Mesenchymal stem cell (in vitro differentiated cells and primary cell): ENCODE measurements around the gene HIPK3.

Source experiments
- DNase-seq: peaks from one replicate; pipeline ENCODE4 v3.0.0-alpha.2; 2013
- H2AFZ ChIP-seq: one replicate; pipeline ENCODE4 v1.6.1; 2013; ENCODE audit warnings: low read depth, mild to moderate bottlenecking, control low read depth, inconsistent platforms, low read length, moderate library complexity
- H2AK5ac ChIP-seq: 2 replicates; pipeline ENCODE4 v1.6.1; 2013; ENCODE audit warnings: low read length, moderate library complexity, mild to moderate bottlenecking, inconsistent platforms; ENCODE audit not compliant: severe bottlenecking
- H2BK120ac ChIP-seq: one replicate; pipeline ENCODE4 v1.6.1; 2013; ENCODE audit warnings: low read depth, mild to moderate bottlenecking, inconsistent platforms, low read length, moderate library complexity
- H2BK12ac ChIP-seq, 2 experiments: one replicate each; pipeline ENCODE4 v1.6.1; 2013; ENCODE audit warnings: inconsistent platforms in 2 of 2, low read length in 2 of 2, mild to moderate bottlenecking in 2 of 2, moderate library complexity in 2 of 2, control low read depth in 1 of 2
- H2BK15ac ChIP-seq: one replicate; pipeline ENCODE4 v1.6.1; 2013; ENCODE audit warnings: mild to moderate bottlenecking, low read depth, inconsistent platforms; ENCODE audit not compliant: poor library complexity, severe bottlenecking
- H2BK5ac ChIP-seq: 2 replicates; pipeline ENCODE4 v1.6.1; 2013; ENCODE audit warnings: low read depth, mild to moderate bottlenecking, low read length, control low read depth, inconsistent platforms; ENCODE audit not compliant: poor library complexity, severe bottlenecking
- H3K14ac ChIP-seq, 2 experiments: one replicate each; pipeline ENCODE4 v1.6.1; 2013; ENCODE audit warnings: inconsistent platforms in 2 of 2, low read length in 2 of 2, control low read depth in 1 of 2, mild to moderate bottlenecking in 1 of 2, moderate library complexity in 1 of 2
- H3K18ac ChIP-seq, 2 experiments: one replicate each; pipeline ENCODE4 v1.6.1; 2013; ENCODE audit warnings: inconsistent platforms in 2 of 2, low read length in 2 of 2, control low read depth in 1 of 2, low read depth in 1 of 2, mild to moderate bottlenecking in 1 of 2
- H3K23ac ChIP-seq, 2 experiments: one replicate each; pipeline ENCODE4 v1.6.1; 2013; ENCODE audit warnings: inconsistent platforms in 2 of 2, low read length in 2 of 2, mild to moderate bottlenecking in 2 of 2, moderate library complexity in 2 of 2, control low read depth in 1 of 2
- H3K27ac ChIP-seq: 2 replicates; pipeline ENCODE4 v1.5.1; 2013; ENCODE audit warnings: mild to moderate bottlenecking, moderate library complexity, low read length, control low read depth, inconsistent platforms; ENCODE audit not compliant: poor library complexity, severe bottlenecking
- H3K27me3 ChIP-seq, 2 experiments: 2 replicates each; pipeline versions ENCODE4 v1.6.1 to v1.7.0; 2013; ENCODE audit warnings: low read length in 2 of 2, mild to moderate bottlenecking in 2 of 2, moderate library complexity in 2 of 2, control low read depth in 1 of 2, inconsistent platforms in 1 of 2; ENCODE audit not compliant: control insufficient read depth in 1 of 2, insufficient read depth in 1 of 2
- H3K36me3 ChIP-seq, 2 experiments: 2 replicates each; pipeline versions ENCODE4 v1.6.1 to v1.7.0; 2013; ENCODE audit warnings: low read length in 2 of 2, control low read depth in 1 of 2, inconsistent platforms in 1 of 2, low read depth in 1 of 2, mild to moderate bottlenecking in 1 of 2; ENCODE audit not compliant: insufficient read depth in 2 of 2, control insufficient read depth in 1 of 2
- H3K4ac ChIP-seq, 2 experiments: one replicate each; pipeline ENCODE4 v1.6.1; 2013; ENCODE audit warnings: inconsistent platforms in 2 of 2, low read length in 2 of 2, mild to moderate bottlenecking in 2 of 2, moderate library complexity in 2 of 2, control low read depth in 1 of 2, low read depth in 1 of 2
- H3K4me1 ChIP-seq: 2 replicates; pipeline ENCODE4 v1.6.1; 2013; ENCODE audit warnings: low read depth, low read length, control low read depth; ENCODE audit not compliant: control insufficient read depth, insufficient read depth
- H3K4me2 ChIP-seq: 2 replicates; pipeline ENCODE4 v1.6.1; 2013; ENCODE audit warnings: low read length, mild to moderate bottlenecking, inconsistent platforms; ENCODE audit not compliant: poor library complexity, severe bottlenecking
- H3K4me3 ChIP-seq, 2 experiments: 2 replicates each; pipeline versions ENCODE4 v1.5.1 to v1.7.0; 2013; ENCODE audit warnings: low read length in 2 of 2, mild to moderate bottlenecking in 2 of 2, control low read depth in 1 of 2, low read depth in 1 of 2; ENCODE audit not compliant: insufficient read depth in 1 of 2
- H3K79me1 ChIP-seq: replicated peaks from 2 replicates; pipeline ENCODE4 v1.6.1; 2013; ENCODE audit warnings: mild to moderate bottlenecking, control low read depth, low read length, inconsistent platforms; ENCODE audit not compliant: poor library complexity, severe bottlenecking
- H3K9ac ChIP-seq: 2 replicates; pipeline ENCODE4 v1.7.0; 2013; ENCODE audit warnings: mild to moderate bottlenecking, low read length, moderate library complexity
- H3K9me3 ChIP-seq: 2 replicates; pipeline ENCODE4 v1.7.0; 2013; ENCODE audit warnings: mild to moderate bottlenecking, low read length; ENCODE audit not compliant: control insufficient read depth
- H4K8ac ChIP-seq: one replicate; pipeline ENCODE4 v1.6.1; 2013; ENCODE audit warnings: inconsistent platforms, mild to moderate bottlenecking, low read length, moderate library complexity
- H4K91ac ChIP-seq: one replicate; pipeline ENCODE4 v1.6.1; 2013; ENCODE audit warnings: mild to moderate bottlenecking, low read length, inconsistent platforms
- WGBS: methylation state at CpG from one replicate; pipeline ENCODE4 v1.1.7; 2013; ENCODE audit warnings: mixed read lengths; 5-methylcytosine and 5-hydroxymethylcytosine counted together

Gene HIPK3

DNA sequence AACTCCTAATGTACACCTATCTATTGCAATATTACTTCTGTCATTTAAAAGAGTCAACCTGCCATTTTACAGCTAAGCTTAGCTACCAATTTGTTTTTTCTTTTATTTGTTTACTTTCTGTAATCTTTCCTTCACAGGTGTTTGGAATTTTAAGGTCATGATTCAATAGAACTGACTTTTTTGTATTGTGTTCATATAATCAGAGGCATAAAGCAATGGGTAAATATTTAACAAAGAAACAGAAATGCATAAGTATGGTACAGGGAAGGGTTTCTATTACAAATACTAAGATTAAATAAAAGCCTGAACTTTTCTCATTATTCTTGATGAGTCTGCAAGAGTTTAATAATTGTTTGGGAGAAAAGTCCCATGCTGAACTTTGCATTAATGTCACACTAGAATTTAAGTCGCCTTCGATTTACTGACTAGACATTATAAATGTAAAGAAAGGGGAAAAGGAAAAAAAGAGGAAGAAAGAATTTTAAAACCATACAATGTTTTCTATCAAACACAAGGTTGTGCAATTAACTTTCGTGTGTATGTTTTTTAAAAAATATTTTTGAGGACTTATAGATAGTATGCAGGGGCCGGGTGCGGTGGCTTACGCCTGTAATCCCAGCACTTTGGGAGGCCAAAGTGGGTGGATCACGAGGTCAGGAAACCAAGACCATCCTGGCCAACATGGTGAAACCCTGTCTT, 35.0 kb upstream of the HIPK3 start:
- DNase-seq: no peak
- Histone ChIP-seq H2BK120ac (no peak overlapping the region), H2AK5ac (no peak overlapping the region), H3K14ac (no peak overlapping the region), H3K36me3 (no peaks in the 10 kb centered on the region), H2BK5ac (no peak overlapping the region), H3K4me1 (no peaks in the 10 kb centered on the region), H3K9me3 (no peaks in the 10 kb centered on the region), H3K9ac (no peak overlapping the region), H3K4me2 (no peak overlapping the region), H2BK15ac (no peak overlapping the region), H2BK12ac (no peak overlapping the region), H3K23ac (no peak overlapping the region), H3K79me1 (no peaks in the 10 kb centered on the region), H3K18ac (no peak overlapping the region), H4K91ac (no peak overlapping the region), H2AFZ (no peak overlapping the region), H3K4ac (no peak overlapping the region), H3K27ac (no peak overlapping the region), H3K4me3 (no peak overlapping the region), H4K8ac (no peak overlapping the region), H3K27me3 (no peaks in the 10 kb centered on the region)
- 94% methylated on average over 7 of the region's 7 CpGs for WGBS

DNA sequence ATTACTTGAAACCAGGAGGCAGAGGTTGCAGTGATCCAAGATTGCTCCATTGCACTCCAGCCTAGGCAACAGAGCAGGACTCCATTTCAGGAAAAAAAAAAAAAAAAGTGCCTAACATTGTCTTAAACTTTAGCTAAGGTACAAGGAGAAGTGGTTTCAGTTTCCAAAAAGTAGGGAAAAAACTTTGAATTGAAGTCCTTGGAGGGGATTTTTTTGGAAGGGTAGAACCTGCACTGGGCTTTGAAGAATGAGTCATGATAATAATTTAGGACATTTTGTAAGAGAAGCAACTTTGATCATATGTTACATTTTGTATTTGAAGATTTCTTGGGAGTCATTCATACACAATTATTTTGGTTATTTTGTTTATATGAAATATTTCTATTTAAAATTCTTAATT, 31.8 kb upstream of the HIPK3 start:
- no peak overlapping the region for H3K14ac ChIP-seq
- no peak overlapping the region for H2BK12ac ChIP-seq
- no peaks in the 10 kb centered on the region for H3K27me3 ChIP-seq
- no peak overlapping the region for H4K8ac ChIP-seq
- no peak overlapping the region for H2BK120ac ChIP-seq
- no peak overlapping the region for H2AFZ ChIP-seq
- no peak overlapping the region for H3K4me2 ChIP-seq
- no peak for DNase-seq
- no peak overlapping the region for H2AK5ac ChIP-seq
- H3K79me1 ChIP-seq: no peaks in the 10 kb centered on the region
- H3K4me1 ChIP-seq: no peaks in the 10 kb centered on the region
- no peak overlapping the region for H3K4me3 ChIP-seq
- no peaks in the 10 kb centered on the region for H3K36me3 ChIP-seq
- H3K9ac ChIP-seq: no peak overlapping the region
- no peak overlapping the region for H3K23ac ChIP-seq
- no peaks in the 10 kb centered on the region for H3K9me3 ChIP-seq
- no peak overlapping the region for H2BK5ac ChIP-seq
- no peak overlapping the region for H2BK15ac ChIP-seq
- H4K91ac ChIP-seq: no peak overlapping the region
- H3K4ac ChIP-seq: no peak overlapping the region
- H3K18ac ChIP-seq: no peak overlapping the region
- H3K27ac ChIP-seq: no peak overlapping the region

DNA sequence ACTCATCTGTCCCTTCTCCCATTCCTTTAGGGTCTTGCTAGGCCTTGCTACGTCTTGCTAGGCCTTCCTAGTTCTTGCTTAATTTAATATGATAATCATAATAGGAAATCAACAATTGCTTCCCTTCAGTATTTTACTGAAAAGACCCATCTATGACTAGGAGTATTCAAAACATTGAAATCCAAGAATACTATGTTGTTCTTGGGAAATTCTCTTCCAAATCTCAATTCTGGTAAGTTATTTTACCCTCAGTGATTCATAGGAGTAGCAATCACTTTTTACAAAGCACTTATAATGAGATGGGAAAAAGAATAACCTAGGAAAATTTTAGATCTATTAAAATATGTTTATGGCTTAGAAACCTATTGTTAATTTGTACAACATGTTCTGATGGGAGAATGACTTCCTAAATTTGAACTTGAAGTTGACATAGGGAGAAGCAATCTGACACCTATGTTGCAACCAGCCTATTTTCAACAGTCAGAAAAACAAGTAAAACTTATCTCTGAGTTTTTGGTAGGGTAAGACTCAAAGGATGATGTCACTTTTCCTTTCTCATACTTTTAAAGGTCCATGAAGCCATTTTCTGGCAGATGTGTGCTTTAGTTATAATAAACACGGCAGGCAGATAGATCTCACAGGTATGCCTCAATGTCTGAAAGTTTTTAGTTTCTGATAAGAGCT, 29.5 kb upstream of the HIPK3 start:
- no peak overlapping the region for H2BK5ac ChIP-seq
- no peak overlapping the region for H3K4me2 ChIP-seq
- H2BK120ac ChIP-seq: no peak overlapping the region
- H3K9me3 ChIP-seq: no peaks in the 10 kb centered on the region
- H3K9ac ChIP-seq: peak overlapping the region; percentile 46
- no peak overlapping the region for H2BK15ac ChIP-seq
- WGBS: 100% methylated on average over 1 of the region's 2 CpGs
- no peaks in the 10 kb centered on the region for H3K4me1 ChIP-seq
- no peak overlapping the region for H4K8ac ChIP-seq
- H3K23ac ChIP-seq: no peak overlapping the region
- no peak overlapping the region for H3K14ac ChIP-seq
- no peak overlapping the region for H3K18ac ChIP-seq
- H2AK5ac ChIP-seq: no peak overlapping the region
- no peak overlapping the region for H4K91ac ChIP-seq
- no peak overlapping the region for H3K27ac ChIP-seq
- no peaks in the 10 kb centered on the region for H3K36me3 ChIP-seq
- H3K4ac ChIP-seq: no peak overlapping the region
- no peaks in the 10 kb centered on the region for H3K79me1 ChIP-seq
- no peak overlapping the region for H2BK12ac ChIP-seq
- H3K4me3 ChIP-seq: no peak overlapping the region
- H2AFZ ChIP-seq: no peak overlapping the region
- no peak for DNase-seq
- no peaks in the 10 kb centered on the region for H3K27me3 ChIP-seq

DNA sequence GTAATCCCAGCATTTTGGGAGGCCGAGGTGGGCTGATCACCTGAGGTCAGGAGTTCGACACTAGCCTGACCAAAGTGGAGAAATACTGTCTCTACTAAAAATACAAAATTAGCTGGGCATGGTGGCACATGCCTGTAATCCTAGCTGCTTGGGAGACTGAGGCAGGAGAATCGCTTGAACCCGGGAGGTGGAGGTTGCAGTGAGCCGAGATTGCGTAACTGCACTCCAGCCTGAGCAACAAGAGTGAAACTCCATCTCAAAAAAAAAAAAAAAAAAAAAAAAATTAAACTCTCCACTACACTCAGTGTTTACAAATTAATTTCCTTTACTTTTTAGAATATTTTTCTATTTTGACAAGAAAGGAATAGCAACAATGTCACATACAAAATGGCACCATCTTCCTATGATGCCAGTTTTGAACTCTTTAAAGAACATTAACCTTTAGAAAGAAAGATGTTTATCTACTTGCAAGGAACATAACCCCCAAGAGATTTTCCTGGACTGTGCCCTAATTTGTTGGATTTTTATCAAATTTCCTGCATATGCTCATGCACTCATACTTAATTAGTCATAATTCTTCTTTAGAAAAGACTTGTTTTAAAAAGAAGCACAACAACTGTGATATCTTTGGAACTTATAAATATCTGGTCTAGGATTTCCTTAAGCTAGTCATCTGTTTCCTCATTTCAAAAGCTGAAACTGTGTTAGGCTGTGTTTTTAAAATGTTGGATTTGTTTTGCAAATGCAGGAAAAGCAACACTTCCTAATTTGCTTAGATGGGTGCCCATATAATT, 22.6 kb upstream of the HIPK3 start:
- no peak overlapping the region for H3K23ac ChIP-seq
- H3K4me2 ChIP-seq: no peak overlapping the region
- H2AK5ac ChIP-seq: no peak overlapping the region
- H3K9me3 ChIP-seq: no peaks in the 10 kb centered on the region
- DNase-seq: no peak
- H3K9ac ChIP-seq: no peak overlapping the region
- no peaks in the 10 kb centered on the region for H3K79me1 ChIP-seq
- H3K4me1 ChIP-seq: peaks cover 4% of the 10 kb centered on the region
- no peak overlapping the region for H3K14ac ChIP-seq
- H4K91ac ChIP-seq: no peak overlapping the region
- peak overlapping the region; percentile 66 for H3K27ac ChIP-seq
- H3K27me3 ChIP-seq: no peaks in the 10 kb centered on the region
- 100% methylated on average over 2 of the region's 6 CpGs for WGBS
- no peak overlapping the region for H2BK12ac ChIP-seq
- no peak overlapping the region for H2AFZ ChIP-seq
- H2BK5ac ChIP-seq: no peak overlapping the region
- no peaks in the 10 kb centered on the region for H3K36me3 ChIP-seq
- H3K4ac ChIP-seq: no peak overlapping the region
- H2BK15ac ChIP-seq: no peak overlapping the region
- H4K8ac ChIP-seq: no peak overlapping the region
- no peak overlapping the region for H2BK120ac ChIP-seq
- H3K18ac ChIP-seq: no peak overlapping the region
- H3K4me3 ChIP-seq: no peak overlapping the region
